VCaP (cell line): ENCODE measurements around the gene LACC1.

Experiments used
- H3K27ac ChIP-seq: fragments of 450-650 bp; 2 replicates; pipeline ENCODE4 v1.5.1; 2017
- TF ChIP-seq, protein P1 (sequence below): fragments of 450-650 bp; conservative IDR thresholded peaks from 2 replicates; pipeline ENCODE4 v1.5.1; 2017; ENCODE audit warnings: mild to moderate bottlenecking, moderate library complexity

The LACC1 gene

DNA sequence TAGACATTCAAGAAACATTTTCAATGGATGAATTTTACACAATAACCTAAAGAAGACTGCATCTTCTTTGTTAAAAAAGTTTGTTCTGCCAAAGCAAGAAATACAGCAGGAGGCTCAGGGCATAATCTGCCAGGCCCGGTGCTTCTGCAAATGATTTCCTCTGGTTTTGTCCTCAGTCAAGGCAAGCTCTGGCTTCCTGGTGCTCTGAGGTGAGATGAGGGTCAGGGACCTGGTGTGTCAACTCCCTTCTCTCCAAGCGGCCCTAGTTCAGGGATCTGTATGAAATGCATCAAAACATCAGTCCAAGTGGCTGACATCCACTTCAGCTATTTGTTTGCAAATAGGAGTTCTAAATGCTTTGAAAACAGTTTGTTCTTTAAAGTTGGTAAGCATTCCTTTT, 31.6 kb downstream of the LACC1 start:
- TF ChIP-seq, protein P1, sequence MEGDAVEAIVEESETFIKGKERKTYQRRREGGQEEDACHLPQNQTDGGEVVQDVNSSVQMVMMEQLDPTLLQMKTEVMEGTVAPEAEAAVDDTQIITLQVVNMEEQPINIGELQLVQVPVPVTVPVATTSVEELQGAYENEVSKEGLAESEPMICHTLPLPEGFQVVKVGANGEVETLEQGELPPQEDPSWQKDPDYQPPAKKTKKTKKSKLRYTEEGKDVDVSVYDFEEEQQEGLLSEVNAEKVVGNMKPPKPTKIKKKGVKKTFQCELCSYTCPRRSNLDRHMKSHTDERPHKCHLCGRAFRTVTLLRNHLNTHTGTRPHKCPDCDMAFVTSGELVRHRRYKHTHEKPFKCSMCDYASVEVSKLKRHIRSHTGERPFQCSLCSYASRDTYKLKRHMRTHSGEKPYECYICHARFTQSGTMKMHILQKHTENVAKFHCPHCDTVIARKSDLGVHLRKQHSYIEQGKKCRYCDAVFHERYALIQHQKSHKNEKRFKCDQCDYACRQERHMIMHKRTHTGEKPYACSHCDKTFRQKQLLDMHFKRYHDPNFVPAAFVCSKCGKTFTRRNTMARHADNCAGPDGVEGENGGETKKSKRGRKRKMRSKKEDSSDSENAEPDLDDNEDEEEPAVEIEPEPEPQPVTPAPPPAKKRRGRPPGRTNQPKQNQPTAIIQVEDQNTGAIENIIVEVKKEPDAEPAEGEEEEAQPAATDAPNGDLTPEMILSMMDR: no peak
- no peak overlapping the region for H3K27ac ChIP-seq

DNA sequence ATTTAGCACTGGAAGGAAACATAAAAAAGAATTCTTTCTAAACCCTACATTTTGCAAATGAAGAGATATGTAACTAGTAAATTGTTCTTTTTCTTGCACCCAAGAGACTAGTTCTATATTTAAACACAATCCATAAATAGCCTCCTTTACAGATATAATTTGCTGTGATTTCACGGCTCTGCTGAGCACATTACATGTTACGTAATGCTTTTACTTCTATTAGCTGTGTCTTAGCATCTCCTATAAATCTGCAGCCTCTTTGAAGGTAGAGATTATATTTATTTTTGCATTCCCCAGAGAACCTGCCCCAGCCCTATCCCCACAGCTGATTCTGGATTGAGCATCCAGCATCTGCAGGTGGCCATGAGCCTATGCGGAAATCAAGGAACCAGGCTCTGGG, 32.2 kb downstream of the LACC1 start:
- no peak overlapping the region for H3K27ac ChIP-seq
- TF ChIP-seq, protein P1: no peak

GRCh38 chr13:43915451-43915850, 35.7 kb downstream of the LACC1 start:
- TF ChIP-seq, protein P1: no peak
- no peak overlapping the region for H3K27ac ChIP-seq

DNA sequence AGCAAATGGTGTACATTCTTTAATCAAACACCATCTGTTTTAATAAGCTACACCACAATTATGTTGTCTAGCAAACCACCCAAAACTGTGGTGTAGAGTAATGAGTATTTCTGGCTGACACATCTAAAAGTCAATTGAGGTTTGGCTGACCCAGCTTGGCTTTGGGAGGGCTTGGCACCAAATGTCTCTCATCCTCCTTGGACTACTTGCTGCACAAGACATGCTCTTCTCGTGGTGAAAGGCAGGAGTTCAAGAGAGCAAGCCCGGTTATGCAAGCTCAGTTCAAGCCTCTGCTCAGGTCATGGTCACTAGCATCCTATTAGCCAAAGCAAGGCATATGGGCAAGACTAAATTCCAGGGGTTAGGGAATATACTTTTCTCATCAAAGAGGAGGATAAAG, 37.1 kb downstream of the LACC1 start:
- TF ChIP-seq, protein P1: no peak
- no peak overlapping the region for H3K27ac ChIP-seq

DNA sequence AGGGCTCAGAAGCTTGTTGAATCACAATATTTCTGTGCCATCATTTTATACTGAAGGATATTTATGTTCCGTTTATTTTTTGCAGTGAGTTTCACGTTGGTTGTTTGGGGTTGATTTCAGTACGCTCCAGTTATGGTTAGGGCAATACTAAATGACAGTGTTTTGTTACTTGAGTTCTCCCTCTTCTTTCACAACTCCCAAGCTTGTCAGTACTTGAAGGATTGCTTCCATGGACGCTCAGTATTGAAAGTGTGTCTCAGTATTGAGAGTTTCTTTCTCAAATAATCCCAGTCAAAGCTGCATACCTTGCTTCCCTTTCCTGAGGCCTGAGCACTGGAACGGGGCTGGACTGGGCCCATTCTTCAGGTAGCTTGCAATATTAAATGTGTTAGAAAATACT, 38.9 kb downstream of the LACC1 start:
- H3K27ac ChIP-seq: no peak overlapping the region
- TF ChIP-seq, protein P1: no peak

GRCh38 chr13:43920965-43921674, 41.4 kb downstream of the LACC1 start:
- TF ChIP-seq, protein P1: no peak
- H3K27ac ChIP-seq: no peak overlapping the region

GRCh38 chr13:43924549-43925245, 45.0 kb downstream of the LACC1 start:
- TF ChIP-seq, protein P1: no peak

More at GRCh38 chr13:43924549-43925245, 45.0 kb downstream of the LACC1 start:
- H3K27ac ChIP-seq: no peak overlapping the region
